ENCODE measurements around the gene SLC6A6.

Gene SLC6A6

GRCh38 chr3:14528081-14528480 lies 125.7 kb downstream of the SLC6A6 start:
- TF ChIP-seq CTCF (IDR thresholded peaks at IDR 0.05; ENCODE audit: low read depth, low read length) = no peak
- DNase-seq (ENCODE audit: extremely low read depth, low read depth) = no peak

GRCh38 chr3:14531856-14532395 lies 129.5 kb downstream of the SLC6A6 start:
- no peak for DNase-seq (ENCODE audit: extremely low read depth, low read depth)
- TF ChIP-seq CTCF (IDR thresholded peaks at IDR 0.05; ENCODE audit: low read depth, low read length) = no peak

DNA sequence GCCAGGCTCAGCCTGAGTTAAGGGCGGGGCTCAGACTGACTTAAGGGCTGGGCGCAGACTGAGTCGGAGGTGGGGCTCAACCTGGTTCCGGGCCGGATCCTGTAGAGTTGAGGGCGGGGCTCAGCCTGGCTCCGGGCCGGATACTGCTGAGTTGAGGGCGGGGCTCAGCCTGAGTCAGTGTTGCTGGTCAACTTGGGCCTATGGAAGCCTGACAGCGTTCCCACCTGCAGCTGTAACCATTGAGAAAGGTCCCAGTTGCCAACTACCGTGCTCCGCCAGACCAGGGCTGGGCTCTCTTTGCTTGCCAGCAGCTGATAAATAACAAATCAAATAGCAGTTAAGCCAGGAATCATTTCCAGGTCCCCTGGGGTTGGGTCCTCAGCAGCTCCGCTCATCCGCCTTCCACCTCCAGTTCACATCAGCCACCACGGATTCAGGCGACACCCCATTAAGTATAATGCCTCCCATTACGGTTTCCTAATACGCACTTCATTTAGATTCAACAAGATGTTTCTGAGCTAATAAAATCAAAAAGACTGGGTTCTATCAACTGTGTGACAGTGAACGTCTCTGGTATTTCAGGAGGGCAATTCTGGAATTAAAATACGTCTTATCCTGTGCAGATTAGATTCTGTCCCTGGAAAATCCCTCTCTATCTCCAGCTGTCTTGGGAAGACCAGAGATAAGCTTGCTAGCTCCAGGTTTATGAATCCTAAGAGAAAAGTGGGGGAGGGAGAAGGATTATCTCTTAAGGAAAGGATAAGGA lies 130.5 kb downstream of the SLC6A6 start:
- DNase-seq (ENCODE audit: extremely low read depth, low read depth) = no peak
- no peak for TF ChIP-seq CTCF (IDR thresholded peaks at IDR 0.05; ENCODE audit: low read depth, low read length)

DNA sequence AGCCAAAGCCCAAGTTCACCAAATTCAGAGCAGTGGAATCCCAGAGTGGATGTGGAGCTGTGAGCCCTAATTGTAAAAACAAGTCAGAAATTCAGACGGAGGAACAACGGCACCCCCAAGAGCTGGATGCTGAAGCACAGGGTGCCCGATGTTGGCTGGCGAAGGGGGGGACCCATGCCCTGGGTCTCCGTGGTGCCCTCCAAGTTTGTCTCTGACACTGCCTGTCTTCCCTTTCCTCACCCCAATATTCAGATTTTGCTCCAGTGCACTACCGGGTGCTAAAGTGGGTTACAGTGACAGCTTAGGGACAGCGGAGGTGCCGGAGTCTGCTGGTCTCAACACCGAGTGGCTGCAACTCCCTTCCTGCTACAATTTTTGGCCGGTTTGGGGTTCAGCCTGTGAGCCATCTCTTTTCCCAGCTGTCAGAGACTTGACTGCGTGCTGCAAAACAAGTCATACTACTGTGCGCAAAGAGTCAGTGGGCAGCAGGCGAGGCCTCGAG lies 131.1 kb downstream of the SLC6A6 start:
- TF ChIP-seq CTCF (IDR thresholded peaks at IDR 0.05; ENCODE audit: low read depth, low read length) = no peak
- no peak for DNase-seq (ENCODE audit: extremely low read depth, low read depth)

DNA sequence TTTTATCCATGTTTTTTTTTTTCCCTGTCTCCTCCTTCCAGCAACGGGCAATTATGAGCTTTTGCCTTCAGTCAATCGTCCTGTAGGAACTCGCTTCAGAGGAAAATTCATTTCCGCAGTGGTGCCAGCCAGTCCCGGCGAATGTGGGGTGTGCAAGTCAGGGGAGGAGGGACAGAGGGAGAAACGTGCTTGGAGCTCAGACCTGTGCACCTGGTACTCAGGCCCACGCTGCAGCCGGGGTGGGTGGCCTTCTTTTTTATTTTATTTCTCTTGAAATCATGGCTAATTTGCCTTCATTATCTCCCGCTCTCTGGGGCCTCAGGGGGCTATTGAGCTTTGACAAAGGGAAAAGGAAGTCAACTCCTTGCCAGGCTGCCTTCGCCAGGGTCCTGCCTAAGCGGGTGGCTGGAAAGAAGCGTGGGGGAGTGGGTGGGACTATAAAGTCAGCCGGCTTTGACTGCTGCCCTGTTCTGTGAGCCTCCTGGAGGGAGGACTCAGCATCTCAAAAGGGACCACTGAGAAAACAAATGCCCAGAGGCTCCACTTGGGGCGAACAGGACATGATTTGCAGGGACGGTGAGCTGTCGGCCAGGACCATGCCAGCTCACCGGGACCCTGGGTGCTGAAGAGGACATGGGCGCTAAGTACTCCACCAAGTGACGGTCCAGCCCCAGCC lies 132.2 kb downstream of the SLC6A6 start:
- DNase-seq (ENCODE audit: extremely low read depth, low read depth) = no peak
- no peak for TF ChIP-seq CTCF (IDR thresholded peaks at IDR 0.05; ENCODE audit: low read depth, low read length)

DNA sequence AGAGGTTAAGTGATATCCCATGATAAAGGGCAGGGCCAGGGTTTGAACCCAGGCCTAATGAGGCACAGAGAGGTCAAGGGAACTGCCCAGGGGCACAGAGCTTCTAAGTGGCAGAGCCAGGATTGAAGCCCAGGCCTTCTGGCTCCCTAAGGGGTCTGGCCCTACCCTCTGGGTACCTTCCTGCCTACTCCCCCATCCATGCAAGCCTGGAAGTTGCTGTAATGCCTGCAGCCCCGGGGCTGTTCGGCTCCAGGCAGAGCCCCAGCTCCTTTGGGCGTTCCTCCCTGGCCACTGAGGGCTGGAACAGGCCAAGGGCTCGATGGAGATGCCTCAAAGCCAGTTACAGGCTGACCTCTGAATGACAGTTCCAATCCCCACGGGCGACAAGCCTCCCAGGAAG lies 133.2 kb downstream of the SLC6A6 start:
- DNase-seq (ENCODE audit: extremely low read depth, low read depth) = no peak
- no peak for TF ChIP-seq CTCF (IDR thresholded peaks at IDR 0.05; ENCODE audit: low read depth, low read length)

Measured in AG09319 (cell line).